ENCODE measurements around the gene SHB. TPM values are rescaled to one million over a fixed set of nuclear protein-coding genes. Genes with fewer than 3 reads are reported as not detected.

The SHB gene
- total RNA-seq, 1 experiment from 2014 or later = 7.6 TPM

GRCh38 chr9:38092200-38092524 lies 23.1 kb upstream of the SHB start:
- BruUV-seq (replicated peaks) = no TSS peak
- TF ChIP-seq, protein P1, sequence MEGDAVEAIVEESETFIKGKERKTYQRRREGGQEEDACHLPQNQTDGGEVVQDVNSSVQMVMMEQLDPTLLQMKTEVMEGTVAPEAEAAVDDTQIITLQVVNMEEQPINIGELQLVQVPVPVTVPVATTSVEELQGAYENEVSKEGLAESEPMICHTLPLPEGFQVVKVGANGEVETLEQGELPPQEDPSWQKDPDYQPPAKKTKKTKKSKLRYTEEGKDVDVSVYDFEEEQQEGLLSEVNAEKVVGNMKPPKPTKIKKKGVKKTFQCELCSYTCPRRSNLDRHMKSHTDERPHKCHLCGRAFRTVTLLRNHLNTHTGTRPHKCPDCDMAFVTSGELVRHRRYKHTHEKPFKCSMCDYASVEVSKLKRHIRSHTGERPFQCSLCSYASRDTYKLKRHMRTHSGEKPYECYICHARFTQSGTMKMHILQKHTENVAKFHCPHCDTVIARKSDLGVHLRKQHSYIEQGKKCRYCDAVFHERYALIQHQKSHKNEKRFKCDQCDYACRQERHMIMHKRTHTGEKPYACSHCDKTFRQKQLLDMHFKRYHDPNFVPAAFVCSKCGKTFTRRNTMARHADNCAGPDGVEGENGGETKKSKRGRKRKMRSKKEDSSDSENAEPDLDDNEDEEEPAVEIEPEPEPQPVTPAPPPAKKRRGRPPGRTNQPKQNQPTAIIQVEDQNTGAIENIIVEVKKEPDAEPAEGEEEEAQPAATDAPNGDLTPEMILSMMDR (IDR thresholded peaks at IDR 0.05; ENCODE audit: unreplicated experiment) = no peak
- no peak overlapping the region for H3K4me3 Mint-ChIP-seq (ENCODE audit: low read depth, unreplicated experiment)
- CTCF ChIA-PET = no interaction called here
- H3K36me3 Mint-ChIP-seq (ENCODE audit: insufficient read depth, unreplicated experiment) = no peaks in the 10 kb centered on the region
- DNase-seq = no peak
- H3K27ac Mint-ChIP-seq (ENCODE audit: unreplicated experiment) = no peak overlapping the region
- intact Hi-C loops (cut with micrococcal nuclease; ENCODE audit: unreplicated experiment) = no loop called here
- H3K4me1 Mint-ChIP-seq (ENCODE audit: low read depth, unreplicated experiment) = no peaks in the 10 kb centered on the region
- no peaks in the 10 kb centered on the region for H3K9me3 Mint-ChIP-seq (ENCODE audit: low read depth, unreplicated experiment)
- no peaks in the 10 kb centered on the region for H3K27me3 Mint-ChIP-seq (ENCODE audit: unreplicated experiment)

- no peak for DNase-seq
- Mint-ChIP-seq H3K9me3 (ENCODE audit: low read depth, unreplicated experiment) (no peaks in the 10 kb centered on the region), H3K27ac (ENCODE audit: unreplicated experiment) (no peak overlapping the region), H3K4me1 (ENCODE audit: low read depth, unreplicated experiment) (no peaks in the 10 kb centered on the region), H3K36me3 (ENCODE audit: insufficient read depth, unreplicated experiment) (no peaks in the 10 kb centered on the region), H3K27me3 (ENCODE audit: unreplicated experiment) (no peaks in the 10 kb centered on the region), H3K4me3 (ENCODE audit: low read depth, unreplicated experiment) (no peak overlapping the region)
- intact Hi-C loops (cut with micrococcal nuclease; ENCODE audit: unreplicated experiment) = no loop called here
- TF ChIP-seq, protein P1 (IDR thresholded peaks at IDR 0.05; ENCODE audit: unreplicated experiment) = no peak
- BruUV-seq (replicated peaks) = no TSS peak
- CTCF ChIA-PET = no interaction called here
Observed at GRCh38 chr9:38091310-38092199, 22.5 kb upstream of the SHB start.

DNA sequence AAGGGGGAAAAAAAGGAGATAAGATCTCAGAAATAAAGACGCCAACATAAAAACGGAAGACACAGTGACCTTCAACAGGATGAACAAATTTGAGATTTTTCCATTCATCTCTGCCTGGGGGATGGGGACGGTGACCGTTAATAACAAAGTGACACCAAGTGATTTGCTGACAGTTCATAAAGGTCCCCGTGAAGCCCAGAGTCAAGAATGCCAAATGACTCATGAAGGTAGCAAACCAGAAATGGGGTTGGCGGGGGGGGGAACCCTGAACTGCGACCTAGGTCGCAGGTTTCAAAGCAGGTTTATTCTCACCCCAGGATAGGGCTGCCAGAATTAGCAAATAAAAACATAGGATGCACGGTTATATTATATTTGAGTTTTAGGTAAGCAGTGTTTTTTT lies 21.1 kb upstream of the SHB start:
- BruUV-seq (replicated peaks) = no TSS peak
- intact Hi-C loops (cut with micrococcal nuclease; ENCODE audit: unreplicated experiment) = no loop called here

DNA sequence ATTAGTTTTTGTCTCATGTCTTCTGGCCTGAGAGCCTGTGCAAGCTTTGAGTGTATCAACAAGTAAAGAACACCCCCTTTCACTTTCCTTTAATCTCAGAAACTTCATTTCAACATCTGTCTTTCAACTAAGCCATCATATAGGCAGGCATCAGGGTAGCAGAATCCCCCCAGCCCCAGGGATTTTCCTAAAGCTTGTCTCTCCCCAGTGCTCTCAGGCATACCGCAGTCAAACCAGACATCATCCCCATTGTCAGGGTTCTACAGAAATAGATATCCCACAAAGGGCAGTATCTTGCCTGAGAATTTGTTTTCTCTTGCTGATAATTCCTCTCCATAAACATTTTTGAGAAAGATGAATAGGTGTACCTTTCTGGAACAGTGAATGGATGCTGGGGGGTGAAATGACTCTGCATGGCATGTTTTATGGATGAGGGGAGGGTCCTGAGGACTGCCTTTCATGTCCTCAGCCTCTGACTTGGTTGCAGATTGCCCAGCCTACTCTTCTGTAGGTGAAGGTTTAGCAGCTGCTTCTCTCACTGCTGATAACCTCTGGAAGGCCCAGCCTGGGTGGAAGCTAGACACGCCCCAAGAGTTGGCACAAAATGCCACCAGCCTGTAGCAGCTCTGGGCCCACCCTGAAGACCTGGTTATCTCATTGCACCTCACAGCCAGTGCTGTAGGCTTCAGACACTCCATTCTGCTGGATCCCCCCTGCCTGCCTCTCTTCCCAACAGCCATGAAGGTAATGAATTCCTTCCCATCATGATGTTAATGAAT lies 20.5 kb upstream of the SHB start:
- intact Hi-C loops (cut with micrococcal nuclease; ENCODE audit: unreplicated experiment) = loop anchor here (10.0 kb wide), 1 partner anchor 175 kb away; no protein-coding TSS in a partner anchor
- no peaks in the 10 kb centered on the region for H3K4me1 Mint-ChIP-seq (ENCODE audit: low read depth, unreplicated experiment)
- DNase-seq = no peak

More for the DNA sequence above, 21.1 kb upstream of the SHB start:
- DNase-seq = no peak
- Mint-ChIP-seq H3K4me3 (ENCODE audit: low read depth, unreplicated experiment) (no peak overlapping the region), H3K36me3 (ENCODE audit: insufficient read depth, unreplicated experiment) (no peaks in the 10 kb centered on the region), H3K27ac (ENCODE audit: unreplicated experiment) (no peak overlapping the region), H3K4me1 (ENCODE audit: low read depth, unreplicated experiment) (no peaks in the 10 kb centered on the region), H3K27me3 (ENCODE audit: unreplicated experiment) (no peaks in the 10 kb centered on the region), H3K9me3 (ENCODE audit: low read depth, unreplicated experiment) (no peaks in the 10 kb centered on the region)
- TF ChIP-seq, protein P1 (IDR thresholded peaks at IDR 0.05; ENCODE audit: unreplicated experiment) = no peak
- CTCF ChIA-PET = no interaction called here

More for the DNA sequence above, 20.5 kb upstream of the SHB start:
- no TSS peak for BruUV-seq (replicated peaks)
- Mint-ChIP-seq H3K9me3 (ENCODE audit: low read depth, unreplicated experiment) (no peaks in the 10 kb centered on the region), H3K36me3 (ENCODE audit: insufficient read depth, unreplicated experiment) (no peaks in the 10 kb centered on the region), H3K4me3 (ENCODE audit: low read depth, unreplicated experiment) (no peak overlapping the region), H3K27ac (ENCODE audit: unreplicated experiment) (no peak overlapping the region), H3K27me3 (ENCODE audit: unreplicated experiment) (no peaks in the 10 kb centered on the region)
- CTCF ChIA-PET = no interaction called here
- TF ChIP-seq, protein P1 (IDR thresholded peaks at IDR 0.05; ENCODE audit: unreplicated experiment) = no peak
